Measurements from ENCODE around the gene ATP23. TPM values are rescaled to one million over a fixed set of nuclear protein-coding genes. Genes with fewer than 3 reads are reported as not detected.

The ATP23 gene
- total RNA-seq, 1 donor from 2014 or later, result 7.0 TPM

- DNase-seq (ENCODE audit: low read depth), result no peak
Measured at GRCh38 chr12:57907281-57907680, 34.1 kb upstream of the ATP23 start.

GRCh38 chr12:57908511-57908910, 32.9 kb upstream of the ATP23 start:
- DNase-seq (ENCODE audit: low read depth), result no peak

- DNase-seq (ENCODE audit: low read depth), result no peak
Measured at GRCh38 chr12:57909056-57909455, 32.3 kb upstream of the ATP23 start.

GRCh38 chr12:57909611-57910010, 31.8 kb upstream of the ATP23 start:
- DNase-seq (ENCODE audit: low read depth), result no peak

- no peak for DNase-seq (ENCODE audit: low read depth)
Measured at GRCh38 chr12:57918147-57918546, 23.2 kb upstream of the ATP23 start.

GRCh38 chr12:57927086-57927485, 14.3 kb upstream of the ATP23 start:
- DNase-seq (ENCODE audit: low read depth), result no peak

- DNase-seq (ENCODE audit: low read depth), result no peak
Measured at GRCh38 chr12:57929092-57929830, 12.1 kb upstream of the ATP23 start.

- DNase-seq (ENCODE audit: low read depth), result no peak
Measured at GRCh38 chr12:57934819-57935218, 6.5 kb upstream of the ATP23 start.

GRCh38 chr12:57935331-57935730, 6.0 kb upstream of the ATP23 start:
- no peak for DNase-seq (ENCODE audit: low read depth)

- DNase-seq (ENCODE audit: low read depth), result peak; percentile 95
Measured at GRCh38 chr12:57935839-57936512, 5.4 kb upstream of the ATP23 start.

- DNase-seq (ENCODE audit: low read depth), result no peak
Measured at GRCh38 chr12:57936513-57936883, 4.9 kb upstream of the ATP23 start.

- DNase-seq (ENCODE audit: low read depth), result no peak
Measured at GRCh38 chr12:57939291-57939690, 2.1 kb upstream of the ATP23 start.

- no peak for DNase-seq (ENCODE audit: low read depth)
Measured at GRCh38 chr12:57940052-57940914, 1.1 kb upstream of the ATP23 start.

GRCh38 chr12:57940915-57941164, 527 bp upstream of the ATP23 start:
- no peak for DNase-seq (ENCODE audit: low read depth)

GRCh38 chr12:57943438-57944080, 2.2 kb downstream of the ATP23 start:
- no peak for DNase-seq (ENCODE audit: low read depth)

- no peak for DNase-seq (ENCODE audit: low read depth)
Measured at GRCh38 chr12:57944313-57945023, 3.1 kb downstream of the ATP23 start.

- DNase-seq (ENCODE audit: low read depth), result no peak
Measured at GRCh38 chr12:57952766-57953165, 11.4 kb downstream of the ATP23 start.

GRCh38 chr12:57954768-57955167, 13.4 kb downstream of the ATP23 start:
- no peak for DNase-seq (ENCODE audit: low read depth)

GRCh38 chr12:57958061-57958657, 16.8 kb downstream of the ATP23 start:
- no peak for DNase-seq (ENCODE audit: low read depth)

- DNase-seq (ENCODE audit: low read depth), result no peak
Measured at GRCh38 chr12:57964421-57964820, 23.1 kb downstream of the ATP23 start.

GRCh38 chr12:57965766-57966165, 24.4 kb downstream of the ATP23 start:
- no peak for DNase-seq (ENCODE audit: low read depth)

All from myocyte (in vitro differentiated cells).